H54 (cell line): ENCODE data around the gene CPA5.

ENCODE experiments used
- DNase-seq: peaks from one replicate; pipeline ENCODE4 v3.0.0; 2011; ENCODE audit warnings: low spot score, mixed read lengths; ENCODE audit not compliant: insufficient read length
- FAIRE-seq: peaks from 3 replicates; lab custom pipeline; 2011; peaks lifted over from hg19 to GRCh38; lab: Jason Lieb, UNC
- POLR2A ChIP-seq: IDR thresholded peaks from 2 replicates; pipeline ENCODE4 v1.6.1; 2011; ENCODE audit warnings: low read depth, mild to moderate bottlenecking, low read length

CPA5 gene

GRCh38 chr7:130342701-130343380 lies 1.8 kb upstream of the CPA5 start:
- no peak for FAIRE-seq
- DNase-seq: no peak
- no peak for TF ChIP-seq POLR2A

GRCh38 chr7:130345136-130345535 lies 520 bp downstream of the CPA5 start:
- FAIRE-seq: no peak
- no peak for DNase-seq
- TF ChIP-seq POLR2A: no peak

DNA sequence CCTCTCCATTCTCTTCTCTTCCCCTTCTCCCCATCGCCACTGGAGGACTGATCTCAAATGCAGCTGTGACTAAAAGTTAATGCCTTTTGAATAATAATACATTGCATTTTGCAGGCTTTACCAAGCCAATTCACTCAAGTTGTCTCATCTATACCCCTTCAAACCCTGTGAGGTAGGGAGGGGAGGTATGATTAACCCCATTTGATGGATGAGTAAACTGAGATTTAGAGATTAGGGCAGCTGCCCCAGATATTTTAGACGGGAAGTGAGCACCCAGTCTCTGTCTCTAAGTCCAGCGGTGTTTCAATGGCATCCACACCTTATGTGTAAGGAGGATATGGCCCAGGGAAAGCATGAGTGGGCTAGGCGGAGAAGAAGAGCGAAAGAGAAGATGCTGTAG lies 1.1 kb downstream of the CPA5 start:
- DNase-seq: no peak
- TF ChIP-seq POLR2A: no peak
- FAIRE-seq: no peak

DNA sequence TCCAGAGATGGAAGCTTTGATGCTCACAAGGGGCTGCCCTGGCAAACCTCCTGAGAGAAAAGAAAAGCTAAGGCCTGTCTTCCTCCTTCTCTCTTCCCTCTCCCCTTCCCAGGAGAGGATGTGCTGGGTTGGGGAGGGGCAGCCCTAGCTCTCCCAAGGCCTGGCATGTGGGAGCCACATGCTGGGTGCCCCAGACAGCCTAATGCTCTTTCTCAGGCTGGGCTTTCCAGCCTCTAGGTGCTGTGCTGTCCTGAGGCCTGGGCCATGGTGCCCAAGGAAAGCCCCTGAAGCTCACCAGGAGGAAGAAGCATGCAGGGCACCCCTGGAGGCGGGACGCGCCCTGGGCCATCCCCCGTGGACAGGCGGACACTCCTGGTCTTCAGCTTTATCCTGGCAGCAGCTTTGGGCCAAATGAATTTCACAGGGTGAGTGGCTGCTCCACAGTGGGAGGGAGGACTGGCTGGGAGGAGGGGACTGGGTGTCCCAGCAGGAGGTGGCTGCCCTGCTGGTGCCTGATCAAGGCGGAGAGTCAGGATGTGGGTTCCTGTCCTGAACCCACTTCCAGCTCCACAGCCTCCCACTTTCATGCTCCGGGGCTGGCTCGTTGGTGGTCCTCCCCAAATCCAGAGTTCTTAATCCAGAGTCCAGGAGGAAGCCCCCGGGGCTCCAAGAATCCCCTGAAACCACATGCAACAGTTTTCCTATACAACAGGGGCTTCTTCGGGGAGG lies 1.7 kb downstream of the CPA5 start:
- DNase-seq: no peak
- no peak for TF ChIP-seq POLR2A
- no peak for FAIRE-seq

- FAIRE-seq (no peak), DNase-seq (no peak)
- TF ChIP-seq POLR2A: no peak
These were observed 2.3 kb downstream of the CPA5 start for GRCh38 chr7:130346941-130347340.

DNA sequence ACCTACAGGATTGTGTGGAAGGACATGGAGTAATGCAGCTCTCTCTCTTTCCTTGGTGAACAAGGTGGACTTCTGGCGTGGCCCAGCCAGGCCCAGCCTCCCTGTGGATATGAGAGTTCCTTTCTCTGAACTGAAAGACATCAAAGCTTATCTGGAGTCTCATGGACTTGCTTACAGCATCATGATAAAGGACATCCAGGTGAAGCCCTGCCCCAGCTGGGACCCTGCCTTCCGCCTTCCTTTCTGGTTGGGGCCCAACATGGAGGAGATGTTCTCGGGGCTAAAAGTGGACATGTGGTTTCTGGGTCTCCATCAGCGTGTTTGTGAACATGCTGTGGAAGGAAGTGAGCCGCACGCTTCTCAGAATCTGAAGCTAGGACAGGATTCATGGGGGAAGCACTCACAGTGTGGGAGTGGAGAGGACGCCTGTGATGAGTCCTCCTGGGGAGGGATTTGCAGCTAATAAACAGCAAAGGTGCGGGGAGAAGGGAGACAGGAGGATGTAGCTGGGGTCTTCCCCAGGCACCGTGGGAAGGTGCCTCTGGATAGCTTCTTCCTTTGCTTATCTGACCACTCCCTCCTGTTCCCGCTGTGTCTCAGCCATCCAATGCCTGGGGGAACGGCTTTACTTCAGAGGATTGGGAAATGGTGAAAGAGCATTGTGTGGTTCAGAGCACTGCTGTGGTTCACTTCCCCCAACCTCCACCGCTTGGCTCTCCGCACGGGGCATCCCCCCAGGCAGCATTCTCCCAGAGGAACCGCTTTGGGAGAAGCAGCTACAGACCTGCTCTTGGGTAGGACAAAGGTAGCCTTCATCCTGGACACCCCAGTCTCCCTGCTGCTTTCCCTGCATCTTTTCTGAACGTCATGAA lies 5.5 kb downstream of the CPA5 start:
- FAIRE-seq: no peak
- no peak for DNase-seq
- no peak for TF ChIP-seq POLR2A

DNA sequence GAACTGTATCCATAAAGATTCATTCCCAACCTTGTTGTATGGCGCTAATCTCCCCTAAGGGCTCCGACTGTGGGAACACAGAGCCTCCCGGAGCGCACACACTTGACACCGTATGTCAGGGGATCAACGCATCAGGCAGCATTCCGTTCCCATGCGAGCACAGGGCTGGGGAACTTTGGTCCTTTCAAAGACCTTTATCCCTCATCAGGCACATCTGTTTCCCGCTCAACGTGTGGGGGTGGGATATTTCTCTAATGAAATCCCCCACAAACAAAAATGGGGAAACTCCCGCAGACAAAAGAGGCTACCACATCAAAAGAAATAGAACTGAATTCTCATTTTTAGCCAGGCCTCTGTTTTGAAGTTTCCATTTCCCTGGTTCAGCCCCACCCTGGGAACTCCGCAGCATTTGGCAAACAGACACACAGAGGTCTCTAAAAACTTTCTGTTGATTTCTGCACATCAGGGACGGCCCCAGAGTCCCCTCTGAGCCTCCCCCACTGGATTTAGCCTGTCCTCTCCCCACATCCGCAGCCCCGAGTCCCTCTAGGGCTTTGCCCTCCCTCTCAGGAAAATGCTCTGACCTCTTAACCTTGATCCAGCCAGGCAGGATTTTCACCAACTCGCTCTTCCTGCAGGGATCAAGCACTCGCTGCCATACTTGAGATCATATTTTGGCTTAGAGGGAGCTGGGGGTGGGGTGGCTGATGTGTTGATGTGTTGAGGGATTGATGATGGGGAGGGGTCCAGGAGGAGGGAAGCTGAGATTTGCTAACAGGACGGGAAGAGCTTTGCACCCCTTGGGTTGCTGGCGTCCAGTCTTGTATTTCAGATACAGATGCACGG lies 6.6 kb downstream of the CPA5 start:
- FAIRE-seq (no peak), DNase-seq (no peak)
- no peak for TF ChIP-seq POLR2A

GRCh38 chr7:130351791-130352090 lies 7.1 kb downstream of the CPA5 start:
- TF ChIP-seq POLR2A: no peak
- FAIRE-seq: no peak

DNA sequence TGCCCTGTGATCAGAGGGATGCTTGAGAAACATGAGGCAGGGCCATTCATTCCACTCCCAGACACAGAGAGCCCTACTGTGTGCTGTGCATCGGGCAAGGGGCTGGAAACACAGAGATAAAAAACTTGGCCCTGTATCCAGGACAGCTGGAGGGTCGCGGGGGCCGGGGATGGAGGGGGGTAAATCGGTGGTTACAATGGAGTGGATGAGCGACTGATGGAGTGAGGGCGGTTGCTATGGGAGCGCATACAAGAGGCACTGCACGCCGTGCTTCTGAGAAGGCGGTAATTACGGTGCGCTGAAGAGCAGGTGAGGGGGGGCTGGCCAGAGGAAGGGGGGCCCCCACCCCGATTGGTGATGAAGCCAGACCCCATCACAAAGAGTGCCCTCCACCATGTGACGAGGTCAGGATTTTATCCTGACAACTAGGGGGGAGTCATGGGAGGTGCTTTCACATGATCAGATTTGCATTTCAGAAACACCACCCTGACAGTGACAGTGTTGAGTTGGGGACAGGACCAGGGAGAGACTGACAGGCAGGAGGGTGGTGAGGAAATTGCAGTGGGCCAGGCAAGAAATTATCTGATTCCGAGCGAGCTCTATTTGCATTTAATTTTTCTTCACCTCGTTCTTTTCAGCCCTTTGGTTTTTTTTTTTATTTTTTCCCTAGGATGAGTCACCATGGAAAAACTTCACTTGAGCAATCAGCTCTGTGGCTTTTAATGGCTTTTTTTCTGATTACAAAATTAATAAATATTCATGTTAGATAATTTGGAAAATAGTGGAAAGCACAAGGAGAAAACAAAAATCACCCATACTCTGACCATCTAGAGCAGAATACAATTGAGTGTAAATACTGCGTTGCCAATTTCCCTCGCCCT lies 7.8 kb downstream of the CPA5 start:
- DNase-seq (no peak), FAIRE-seq (no peak)
- no peak for TF ChIP-seq POLR2A

More at GRCh38 chr7:130351791-130352090, 7.1 kb downstream of the CPA5 start:
- no peak for DNase-seq

DNA sequence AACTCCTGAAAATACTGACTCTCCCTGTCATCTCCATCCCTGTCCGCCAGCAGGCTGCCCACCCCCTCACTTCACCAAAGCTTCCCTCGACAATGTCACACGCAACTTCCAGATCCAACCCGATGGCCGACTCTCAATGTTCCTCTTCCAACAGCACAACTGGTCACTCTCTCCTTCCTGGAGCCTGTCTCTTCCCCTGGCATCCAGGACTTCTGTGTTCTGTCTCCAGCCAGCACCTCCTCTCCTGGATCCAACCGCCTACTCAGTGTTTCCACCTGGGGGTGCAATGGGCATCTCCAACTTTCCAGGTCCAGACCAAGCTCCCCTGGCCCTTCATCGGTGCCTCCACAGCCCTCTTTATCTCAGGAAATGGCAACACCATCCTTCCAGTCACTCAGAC lies 8.6 kb downstream of the CPA5 start:
- TF ChIP-seq POLR2A: no peak
- DNase-seq (no peak), FAIRE-seq (no peak)

- 0 out of 2 replicates have a peak, but pooled peaks have one; percentile 11 for TF ChIP-seq POLR2A
- no peak for FAIRE-seq
- DNase-seq: peak; percentile 87
These were observed 11.7 kb downstream of the CPA5 start for GRCh38 chr7:130356121-130356875.
